GM18909 (cell line): ENCODE results near the gene CD244.
A peak's percentile ranks its signal among the peaks of the same experiment; 100 is the strongest.

ENCODE experiments used
- ATAC-seq: cut with Tn5 transposase; IDR thresholded peaks from one replicate; pipeline ENCODE4 v1.9.1; 2021; ENCODE audit warnings: mild to moderate bottlenecking; ENCODE audit not compliant: unreplicated experiment, poor library complexity

CD244 gene

GRCh38 chr1:160853014-160853413 is 9.7 kb downstream of the CD244 start:
- ATAC-seq, result no peak

DNA sequence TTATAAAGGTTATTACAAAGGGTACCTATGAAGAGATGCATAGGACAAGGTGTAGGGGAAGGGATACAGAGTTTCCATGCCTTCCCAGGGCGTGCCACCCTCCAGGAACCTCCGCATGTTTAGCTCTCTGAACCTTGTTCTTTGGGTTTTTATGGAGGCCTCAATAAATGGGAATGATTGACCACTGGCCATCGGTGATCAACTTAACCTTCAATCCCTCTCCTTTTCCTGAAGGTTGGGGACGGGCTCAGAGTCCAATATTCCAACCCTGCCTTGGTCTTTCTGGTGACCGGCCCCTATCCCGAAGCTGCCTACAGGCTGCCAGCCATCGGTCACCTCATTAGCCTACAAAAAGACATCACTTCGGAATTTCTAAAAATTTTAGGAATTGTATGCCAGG is 11.7 kb downstream of the CD244 start:
- no peak for ATAC-seq

- ATAC-seq, result no peak
Observed at GRCh38 chr1:160850541-160850940, 12.1 kb downstream of the CD244 start.

DNA sequence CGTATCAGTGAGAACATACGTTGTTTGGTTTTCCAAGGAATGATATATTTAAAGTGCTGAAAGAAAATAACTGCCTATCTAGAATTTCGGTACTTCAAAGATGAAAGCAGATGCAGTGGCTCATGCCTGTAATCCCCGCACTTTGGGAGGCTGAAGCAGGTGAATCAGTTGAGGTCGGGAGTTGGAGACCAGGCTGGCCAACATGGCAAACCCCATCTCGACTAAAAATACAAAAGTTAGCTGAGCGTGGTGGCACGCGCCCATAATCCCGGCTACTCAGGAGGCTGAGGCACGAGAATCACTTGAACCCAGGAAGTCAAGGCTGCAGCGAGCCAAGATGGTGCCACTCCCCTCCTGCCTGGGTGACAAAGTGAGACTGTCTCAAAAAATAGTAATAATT is 16.4 kb downstream of the CD244 start:
- no peak for ATAC-seq

DNA sequence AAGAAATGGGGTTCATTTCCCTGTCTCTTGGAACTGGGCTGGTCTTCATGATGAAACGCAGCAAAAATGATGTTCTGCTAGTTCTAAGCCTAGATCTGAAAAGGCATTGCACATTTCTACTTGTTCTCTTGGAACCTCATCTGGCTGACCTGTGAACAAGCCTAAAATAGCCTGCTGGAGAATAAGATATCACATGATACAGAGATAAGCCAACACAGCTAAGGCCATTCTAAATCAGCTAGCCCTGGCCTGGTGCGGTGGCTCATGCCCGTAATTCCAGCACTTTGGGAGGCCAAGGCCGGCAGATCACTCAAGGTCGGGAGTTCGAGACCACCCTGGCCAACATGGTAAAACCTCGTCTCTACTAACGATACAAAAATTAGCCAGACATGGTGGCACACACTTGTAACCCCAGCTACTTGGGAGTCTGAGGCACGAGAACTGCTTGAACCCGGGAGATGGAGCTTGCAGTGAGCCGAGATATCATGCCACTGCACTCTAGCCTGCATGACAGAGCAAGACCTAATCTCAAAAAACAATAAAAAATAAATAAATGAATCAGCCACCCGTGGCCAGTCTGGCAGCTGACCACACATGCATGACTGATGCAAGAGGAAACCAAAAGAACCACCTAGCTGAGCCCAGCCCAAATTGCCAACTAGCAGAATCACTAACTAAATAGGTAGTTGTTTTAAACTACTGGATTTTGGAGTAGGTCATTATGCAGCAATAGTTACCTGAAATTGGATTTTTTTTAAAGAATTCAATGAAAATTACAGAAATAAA is 18.0 kb downstream of the CD244 start:
- no peak for ATAC-seq

DNA sequence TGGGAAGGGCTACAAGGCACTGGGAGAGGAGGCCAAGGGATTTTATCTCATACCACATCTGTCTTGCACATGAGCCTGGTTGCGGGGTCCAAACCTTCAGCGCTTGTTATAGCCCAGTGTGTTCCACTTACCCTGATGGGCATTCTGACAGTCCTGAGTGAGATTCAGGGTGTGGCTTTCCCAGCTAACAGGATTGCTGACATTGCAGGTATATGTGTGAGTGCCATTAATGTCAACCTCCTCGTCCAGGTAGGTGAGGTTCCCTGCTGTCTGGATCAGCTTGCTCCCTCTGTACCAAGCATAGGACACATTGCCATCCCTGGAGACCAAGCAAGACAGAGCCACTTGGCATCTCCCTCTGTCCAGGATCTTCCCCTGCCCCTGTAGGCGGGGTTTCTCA is 21.6 kb downstream of the CD244 start:
- ATAC-seq, result no peak

DNA sequence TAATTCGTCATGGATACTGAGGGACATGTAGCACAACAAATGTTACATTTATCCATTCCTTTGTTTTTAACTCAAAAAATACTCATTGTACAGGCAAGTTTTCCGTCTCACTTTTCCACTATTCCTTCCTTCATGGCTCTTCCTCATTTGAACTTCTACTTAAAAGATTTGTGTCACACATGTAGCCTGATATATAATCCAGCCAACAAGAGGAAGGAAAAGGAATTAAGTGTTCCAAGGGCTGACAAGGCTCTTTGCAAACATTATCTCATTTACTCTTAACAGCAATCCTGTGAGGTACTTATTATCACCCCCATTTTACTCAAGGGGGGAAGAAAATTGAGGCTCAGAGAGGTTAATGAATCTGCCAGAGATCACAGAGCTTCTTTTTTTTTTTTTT is 22.9 kb downstream of the CD244 start:
- ATAC-seq, result no peak

DNA sequence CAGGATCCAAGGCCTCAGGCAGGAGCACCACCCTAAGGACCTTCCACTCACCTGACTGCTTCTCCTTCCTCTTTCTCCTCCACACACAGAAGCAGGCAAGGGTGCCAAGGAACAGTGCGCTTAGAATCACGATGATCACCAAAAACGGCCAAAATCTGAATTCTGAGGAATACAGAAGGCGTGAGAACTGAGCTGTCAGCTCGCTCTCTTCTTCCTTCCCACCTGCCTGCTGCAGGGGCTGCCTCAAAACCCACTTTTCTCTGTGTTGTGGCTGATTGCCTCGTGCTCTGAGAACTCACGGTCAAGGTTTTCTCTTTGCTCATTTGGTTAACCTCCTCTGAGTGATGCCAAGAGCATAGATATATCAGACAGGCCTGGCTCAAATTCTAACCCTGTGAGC is 23.8 kb downstream of the CD244 start:
- no peak for ATAC-seq

DNA sequence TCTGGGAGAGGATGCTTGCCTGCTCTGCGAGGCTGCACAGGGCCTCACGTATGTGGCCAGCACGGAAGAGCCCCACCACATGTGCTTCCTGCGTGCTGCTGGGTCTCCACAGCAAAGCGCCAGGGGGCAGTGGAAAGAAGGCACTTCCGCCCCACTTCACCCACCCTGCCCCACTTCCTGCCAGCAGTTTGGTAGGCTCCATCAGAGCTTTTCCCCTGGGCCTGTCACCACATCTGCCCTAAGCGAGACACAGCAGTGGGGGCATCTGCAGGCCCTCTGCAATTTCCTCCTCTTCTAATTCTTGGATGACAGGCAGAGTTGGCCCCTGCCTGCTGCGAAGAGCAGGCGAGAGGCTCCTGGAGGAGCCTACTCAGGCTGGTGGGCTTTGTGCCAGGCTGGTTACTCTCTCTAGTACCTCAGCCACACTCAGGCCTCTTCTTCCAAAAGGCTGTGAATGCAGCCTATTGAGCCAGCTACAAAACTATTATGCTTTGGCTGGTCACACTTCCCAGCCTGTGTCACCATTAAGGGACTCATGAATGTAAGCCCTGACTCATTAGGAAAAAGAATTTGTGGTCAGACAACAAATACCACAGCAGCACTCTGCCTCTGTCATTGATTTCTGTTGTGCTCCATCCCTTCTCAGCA is 25.0 kb downstream of the CD244 start:
- peak; percentile 81 for ATAC-seq

DNA sequence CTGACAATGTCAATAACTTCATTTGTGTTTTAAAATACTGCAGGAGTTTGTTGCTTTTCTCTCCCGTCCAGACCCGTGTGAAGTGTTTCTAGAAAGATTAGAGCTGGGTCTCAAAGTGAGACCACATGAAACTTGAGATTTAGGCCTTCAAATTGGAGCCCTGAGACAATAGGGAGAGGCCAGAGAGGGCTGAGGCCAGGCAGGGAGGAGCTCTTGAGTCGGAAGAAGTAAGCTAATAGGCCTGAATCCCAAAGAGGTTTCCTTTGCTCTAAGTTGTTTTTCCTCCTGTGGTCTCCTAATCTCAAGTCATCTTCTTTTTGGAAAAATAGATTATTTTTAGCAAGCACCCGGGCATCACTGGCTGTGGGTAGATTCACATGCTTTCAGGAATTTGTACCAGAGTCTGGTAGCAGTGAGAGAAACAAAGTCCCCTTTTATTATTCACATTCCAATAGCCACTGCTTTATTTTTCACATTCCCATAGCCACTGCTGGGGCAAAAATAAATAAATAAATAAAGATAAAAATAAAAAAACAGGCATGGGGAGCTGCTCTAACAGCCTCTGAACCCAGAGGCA is 25.6 kb downstream of the CD244 start:
- ATAC-seq, result no peak

GRCh38 chr1:160836561-160836960 is 26.1 kb downstream of the CD244 start:
- ATAC-seq, result no peak

DNA sequence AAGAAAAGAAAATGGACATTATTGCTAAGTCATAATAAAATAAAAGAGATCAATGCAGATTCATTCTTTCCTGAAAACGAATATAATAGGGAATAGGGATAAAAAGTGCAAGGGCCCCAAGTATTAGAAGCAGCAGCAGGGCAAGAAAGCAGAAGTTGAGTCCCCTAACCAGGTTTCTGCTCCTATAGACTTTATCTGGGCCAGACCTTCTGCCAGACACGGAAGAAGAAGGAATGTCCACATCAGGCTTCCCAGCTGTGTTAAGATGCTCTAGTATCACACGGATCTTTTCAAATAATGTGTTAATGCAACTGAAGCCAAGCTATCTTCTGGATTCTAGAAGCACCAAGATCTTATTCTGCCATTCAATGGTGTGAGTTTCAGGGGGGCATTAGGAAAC is 26.9 kb downstream of the CD244 start:
- no peak for ATAC-seq

DNA sequence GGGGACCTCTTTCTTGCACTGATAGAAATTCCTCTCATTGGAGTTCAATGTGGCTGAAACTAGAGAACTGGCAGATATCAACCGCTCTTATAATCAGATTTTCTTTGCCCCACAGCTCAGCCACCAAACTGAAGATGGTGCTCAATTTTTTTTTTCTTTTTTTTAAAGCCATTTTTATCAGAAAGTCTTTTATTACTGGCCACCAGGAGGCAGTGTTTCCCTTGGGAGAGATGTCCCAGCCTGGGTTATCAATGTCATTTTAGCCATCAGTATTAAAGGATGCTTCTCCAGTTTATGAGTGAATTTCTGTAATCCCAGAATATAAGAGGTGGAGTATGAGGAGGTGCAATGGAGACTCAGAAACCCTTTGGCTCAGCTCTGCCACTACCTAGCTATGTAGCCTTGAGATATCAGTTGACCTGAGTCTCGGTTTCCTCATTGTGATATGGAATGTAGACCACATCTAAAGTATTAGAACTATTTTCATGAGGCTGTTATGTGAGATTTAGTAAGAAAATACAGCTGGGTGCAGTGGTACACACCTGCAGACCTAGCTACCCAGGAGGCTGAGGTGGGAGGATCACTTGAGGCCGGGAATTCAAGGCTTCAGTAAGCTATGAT is 27.6 kb downstream of the CD244 start:
- no peak for ATAC-seq

GRCh38 chr1:160830321-160831153 is 32.1 kb downstream of the CD244 start:
- no peak for ATAC-seq

DNA sequence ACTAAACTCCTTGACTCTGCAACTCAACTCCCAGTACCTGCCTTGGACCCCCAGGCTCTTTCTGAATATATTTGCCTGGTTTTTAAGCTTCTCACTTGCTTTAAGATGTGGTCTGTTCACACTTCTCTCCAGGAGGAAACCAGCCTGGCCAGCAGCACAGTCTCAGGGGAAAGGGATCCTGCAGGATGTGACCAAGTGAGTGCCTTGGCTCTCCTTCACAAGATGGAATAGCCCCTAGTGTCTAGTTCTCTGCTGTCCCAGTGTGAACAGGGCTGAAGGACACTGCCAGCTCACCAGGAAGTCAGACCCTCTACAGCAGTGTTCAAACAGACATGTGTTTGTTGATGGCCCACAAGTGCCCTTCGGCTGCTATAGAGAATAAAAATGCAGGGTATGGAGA is 32.9 kb downstream of the CD244 start:
- ATAC-seq, result no peak

GRCh38 chr1:160827418-160827817 is 35.3 kb downstream of the CD244 start:
- ATAC-seq, result no peak

DNA sequence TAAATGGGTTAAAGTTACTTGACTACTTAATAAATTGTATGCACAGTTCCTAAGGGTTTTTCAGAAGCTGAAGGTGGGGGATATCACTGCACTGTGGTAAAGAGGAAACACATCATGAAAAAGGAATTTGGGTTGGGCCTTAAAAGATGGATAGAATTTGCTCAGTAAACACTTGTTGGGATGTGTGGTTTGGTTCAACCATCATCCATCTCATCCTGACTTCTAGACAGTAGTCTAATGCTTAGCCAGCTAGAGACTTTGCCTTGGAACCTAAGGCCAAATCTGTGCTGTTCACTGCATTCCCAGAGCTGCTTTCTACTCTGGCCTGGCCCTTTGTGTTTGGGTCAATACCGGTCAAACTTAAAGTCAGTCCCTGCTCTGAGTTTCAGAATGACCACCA is 36.1 kb downstream of the CD244 start:
- ATAC-seq, result no peak

- ATAC-seq, result no peak
Observed at GRCh38 chr1:160823296-160823695, 39.4 kb downstream of the CD244 start.

GRCh38 chr1:160821627-160822026 is 41.1 kb downstream of the CD244 start:
- ATAC-seq, result no peak

DNA sequence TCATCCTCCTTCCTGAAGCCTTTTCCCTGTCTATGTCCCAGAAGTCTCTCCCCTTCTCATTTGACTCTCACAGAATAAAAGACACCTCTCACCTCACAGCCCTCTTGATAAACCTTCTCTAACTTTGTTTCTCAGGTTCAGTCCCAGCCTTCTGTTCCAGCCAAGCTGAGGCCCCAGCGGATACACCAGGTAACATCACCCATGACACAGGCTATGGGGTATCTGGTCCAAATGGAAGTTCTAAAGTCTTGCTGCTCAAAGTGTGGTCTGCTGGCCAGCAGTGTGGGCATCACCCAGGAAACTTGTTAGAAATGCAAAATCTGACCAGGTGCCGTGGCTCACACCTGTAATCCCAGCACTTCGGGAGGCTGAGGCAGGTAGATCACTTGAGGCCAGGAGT is 43.5 kb downstream of the CD244 start:
- no peak for ATAC-seq
